ENCODE data around the gene FOXD1.

The FOXD1 gene

DNA sequence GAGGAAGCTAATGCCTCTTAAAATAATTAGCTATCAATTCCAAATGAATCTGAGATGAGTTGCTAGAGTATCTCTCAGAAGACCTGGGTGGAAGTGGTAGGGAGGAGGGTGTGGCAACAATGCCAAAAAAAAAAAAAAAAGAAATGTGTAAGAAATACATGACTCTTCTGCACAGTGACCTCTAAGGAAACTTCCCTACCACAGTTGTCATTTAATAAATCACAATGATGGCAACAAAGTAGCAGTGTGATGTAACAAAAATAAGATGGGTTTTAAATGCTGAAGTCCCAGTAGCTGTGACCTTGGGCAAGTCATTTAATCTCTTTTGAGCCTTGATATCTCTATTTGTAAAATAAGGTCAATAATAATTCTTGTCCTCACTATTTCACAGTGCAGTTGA is 7.2 kb downstream of the FOXD1 start:
- no peak for DNase-seq (ENCODE audit: low spot score)

- DNase-seq (ENCODE audit: low spot score): no peak
Observed at GRCh38 chr5:73440262-73440661, 8.3 kb downstream of the FOXD1 start.

GRCh38 chr5:73438645-73439470 is 9.7 kb downstream of the FOXD1 start:
- DNase-seq (ENCODE audit: low spot score): no peak

DNA sequence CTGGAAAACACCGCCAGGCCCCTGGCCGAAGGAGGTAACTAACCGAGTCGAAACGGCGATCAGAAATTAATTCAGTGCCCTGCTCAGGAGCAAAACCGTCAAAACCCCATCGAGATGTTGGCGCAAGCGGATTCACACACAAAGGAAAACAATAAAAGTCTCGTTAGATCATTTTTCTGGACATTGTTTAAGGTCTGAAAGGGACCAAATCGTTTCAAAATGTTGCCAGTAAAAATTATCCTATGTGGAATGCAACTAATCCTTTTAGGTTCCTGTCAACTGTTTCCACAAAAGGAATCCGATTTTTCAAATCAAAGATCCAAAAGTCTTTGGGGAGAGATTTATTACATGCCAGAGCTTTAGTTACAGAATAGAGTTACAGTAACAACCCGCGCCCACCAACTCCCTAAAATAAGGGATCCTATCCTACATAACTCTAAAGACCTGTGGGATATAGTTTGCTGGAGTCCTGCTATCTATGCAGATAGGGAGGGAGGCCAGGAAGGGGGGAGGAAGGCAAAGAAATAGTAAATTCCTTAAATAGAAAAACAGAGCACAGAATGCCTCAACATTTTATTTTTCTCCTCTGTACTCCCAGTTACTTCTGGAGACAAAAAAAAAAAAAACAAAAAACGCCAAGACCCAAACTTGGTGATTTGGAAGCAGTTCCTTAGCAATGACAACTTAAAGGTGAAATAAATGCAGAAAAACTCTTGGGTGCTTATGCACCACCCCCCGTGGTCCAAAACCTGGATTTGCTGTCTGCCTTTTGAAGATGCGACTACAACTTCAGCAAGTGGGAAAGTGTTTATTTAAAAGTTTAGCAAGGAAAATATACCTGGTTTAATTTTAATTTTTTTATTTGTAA is 10.6 kb downstream of the FOXD1 start:
- no peak for DNase-seq (ENCODE audit: low spot score)

DNA sequence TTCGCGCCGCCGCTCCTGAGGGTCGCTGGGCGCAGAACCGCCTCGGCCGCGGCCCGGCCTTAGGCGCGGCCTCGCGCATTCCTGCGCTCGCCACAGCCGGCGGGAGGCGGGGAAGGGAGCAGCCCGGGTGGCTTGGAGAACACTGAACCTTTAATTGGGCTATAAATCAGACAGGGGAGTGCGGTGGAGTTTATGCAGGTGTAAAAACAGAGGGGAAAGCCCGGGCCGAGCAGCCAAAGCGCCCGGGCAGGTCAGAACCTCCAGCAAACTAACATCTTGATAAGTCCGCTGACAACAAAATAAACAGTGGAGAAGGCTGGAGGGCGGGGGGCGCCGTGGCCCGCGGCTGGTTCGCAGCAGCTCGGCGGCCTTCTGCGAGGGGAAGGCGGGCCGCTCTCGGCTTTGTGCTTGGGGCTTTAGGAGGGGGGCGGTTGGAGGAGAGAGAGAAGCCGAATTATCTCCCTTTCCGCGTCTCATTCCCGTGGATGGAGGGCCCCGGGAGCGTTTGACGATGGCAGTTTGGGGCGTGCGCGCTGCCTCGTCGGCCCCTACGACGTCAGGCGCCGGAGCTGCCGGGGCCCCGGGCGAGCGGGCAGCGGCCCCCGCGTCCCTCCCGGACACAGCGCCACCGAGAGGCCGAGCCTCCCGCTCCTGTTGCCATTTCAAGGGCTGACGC is 11.3 kb downstream of the FOXD1 start:
- DNase-seq (ENCODE audit: low spot score): no peak

- DNase-seq (ENCODE audit: low spot score): no peak
Observed at GRCh38 chr5:73436535-73437100, 12.0 kb downstream of the FOXD1 start.

GRCh38 chr5:73435759-73436534 is 12.6 kb downstream of the FOXD1 start:
- no peak for DNase-seq (ENCODE audit: low spot score)

GRCh38 chr5:73434907-73435306 is 13.7 kb downstream of the FOXD1 start:
- no peak for DNase-seq (ENCODE audit: low spot score)

DNA sequence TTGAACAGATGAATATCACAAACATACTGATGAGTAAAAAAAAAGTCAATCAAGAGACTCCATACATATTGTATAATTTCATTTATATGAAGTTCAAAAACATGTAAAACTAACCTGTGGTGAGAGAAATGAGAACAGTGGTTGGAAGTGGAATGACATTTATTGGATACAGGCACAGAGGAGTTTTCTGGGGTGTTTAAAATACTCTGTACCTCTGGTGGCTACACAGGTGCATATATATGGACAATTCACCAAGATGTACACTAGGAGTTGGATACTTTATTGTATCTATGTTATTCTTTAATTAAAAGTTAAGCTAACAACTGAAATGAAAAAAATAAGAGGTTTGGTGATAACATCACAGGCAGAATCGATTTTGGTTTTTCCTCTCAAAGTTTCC is 14.1 kb downstream of the FOXD1 start:
- no peak for DNase-seq (ENCODE audit: low spot score)

GRCh38 chr5:73433982-73434342 is 14.6 kb downstream of the FOXD1 start:
- no peak for DNase-seq (ENCODE audit: low spot score)

DNA sequence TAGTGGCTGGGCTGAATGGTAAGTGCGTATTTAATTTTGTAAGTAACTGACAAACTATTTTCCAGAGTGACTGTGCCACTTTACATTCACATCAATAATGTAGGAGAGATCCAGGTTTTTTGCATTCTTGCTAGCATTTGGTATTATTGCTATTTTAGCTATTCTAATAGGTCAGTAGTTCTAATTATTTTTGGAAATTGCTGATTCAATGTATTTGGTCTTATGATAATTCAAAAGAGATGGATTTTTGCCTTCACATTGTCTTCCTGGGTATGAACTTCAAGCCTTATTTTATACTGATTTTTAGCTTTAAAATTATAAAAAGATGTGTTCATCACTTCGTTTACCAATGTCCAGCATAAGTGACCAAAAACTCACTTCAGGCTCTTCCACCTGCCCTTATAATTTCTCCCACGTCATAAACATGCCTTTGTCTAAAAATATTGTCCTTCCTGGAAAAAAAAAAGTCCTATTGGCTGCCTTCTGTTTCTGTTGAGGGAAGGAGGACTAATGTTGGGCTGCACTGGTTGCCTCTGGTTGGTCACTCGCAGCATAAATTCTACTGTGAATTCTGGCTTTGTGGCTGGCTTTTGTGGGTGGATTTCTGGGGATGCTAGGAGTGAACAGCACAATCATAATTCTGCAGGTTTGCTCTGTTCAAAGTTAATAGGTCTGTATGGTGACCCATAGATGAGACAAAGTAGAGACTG is 15.2 kb downstream of the FOXD1 start:
- DNase-seq (ENCODE audit: low spot score): no peak

GRCh38 chr5:73431204-73431851 is 17.2 kb downstream of the FOXD1 start:
- no peak for DNase-seq (ENCODE audit: low spot score)

- DNase-seq (ENCODE audit: low spot score): no peak
Observed at GRCh38 chr5:73426034-73426433, 22.5 kb downstream of the FOXD1 start.

- no peak for DNase-seq (ENCODE audit: low spot score)
Observed at GRCh38 chr5:73424556-73424977, 24.0 kb downstream of the FOXD1 start.

GRCh38 chr5:73422164-73422563 is 26.4 kb downstream of the FOXD1 start:
- DNase-seq (ENCODE audit: low spot score): no peak

GRCh38 chr5:73420666-73421065 is 27.9 kb downstream of the FOXD1 start:
- DNase-seq (ENCODE audit: low spot score): no peak

- no peak for DNase-seq (ENCODE audit: low spot score)
Observed at GRCh38 chr5:73419465-73420390, 28.8 kb downstream of the FOXD1 start.

DNA sequence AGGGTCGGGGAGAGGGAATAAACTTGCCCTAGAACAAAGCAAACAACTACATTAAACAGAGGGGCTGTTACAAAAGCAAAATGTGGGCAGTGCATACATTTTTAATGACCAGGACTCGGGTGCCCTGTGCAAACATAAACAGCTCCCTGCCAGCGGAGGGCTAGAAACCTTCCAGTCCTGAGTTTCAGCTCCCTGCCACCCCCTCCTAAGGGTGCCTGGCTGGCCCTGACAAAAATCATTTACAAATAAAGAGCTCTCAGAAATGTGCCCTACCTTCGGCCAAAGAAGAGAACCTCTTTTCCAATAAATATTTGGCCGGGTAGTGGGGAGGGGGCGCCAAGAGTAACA is 29.5 kb downstream of the FOXD1 start:
- DNase-seq (ENCODE audit: low spot score): no peak

DNA sequence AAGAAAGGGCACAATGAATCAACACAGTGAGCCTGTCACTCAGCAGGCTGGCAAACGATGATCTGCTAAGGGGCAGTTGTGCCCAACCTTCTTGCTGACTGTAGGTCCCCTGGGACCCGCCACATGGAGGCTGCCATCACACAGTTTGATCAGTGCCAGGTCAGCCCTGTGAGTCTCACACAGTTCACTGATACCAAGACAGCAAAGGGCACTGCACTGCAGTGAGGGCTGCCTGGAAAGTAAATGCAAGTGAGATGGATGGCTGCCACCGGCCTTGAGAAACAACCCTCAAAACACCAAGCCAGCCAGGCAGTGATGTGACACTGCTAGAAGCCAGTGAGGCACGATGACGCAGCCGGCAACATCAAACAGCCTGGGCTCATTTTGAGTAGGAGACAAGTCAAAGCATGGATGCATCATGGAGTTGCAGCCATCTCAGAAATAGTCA is 30.3 kb downstream of the FOXD1 start:
- DNase-seq (ENCODE audit: low spot score): no peak
